Measurements from ENCODE around the gene ECE2.

GRCh38 chr3:184257083-184257915 lies 18.5 kb upstream of the ECE2 start:
- TF ChIP-seq POLR2AphosphoS5 (IDR thresholded peaks at IDR 0.05; ENCODE audit: borderline replicate concordance, low read depth, low read length) (no peak), EZH2 (IDR thresholded peaks at IDR 0.05) (no peak), FOXP2 (optimal IDR thresholded peaks at IDR 0.05; ENCODE audit: control extremely low read depth, extremely low read length, insufficient read depth) (no peak)

Data from SK-N-MC (cell line).